ENCODE measurements around the gene ANAPC1.
"Not testable (repeated sequence)": the region's sequence is repeated elsewhere in the genome, so short reads cannot be mapped to it uniquely, and the experiment has no call there.

ANAPC1 gene

GRCh38 chr2:111735420-111735819 is 148.6 kb downstream of the ANAPC1 start:
- H3K4ac ChIP-seq (ENCODE audit: low read depth in 1 of 2, low read length in 2 of 2); H4K91ac ChIP-seq (ENCODE audit: low read length); H4K8ac ChIP-seq (ENCODE audit: low read length); H3K79me1 ChIP-seq (replicated peaks; ENCODE audit: low read length, poor library complexity, severe bottlenecking); H2BK12ac ChIP-seq (ENCODE audit: low read length in 2 of 2); H3K27me3 ChIP-seq (ENCODE audit: control insufficient read depth in 1 of 2, insufficient read depth in 1 of 2, low read length in 2 of 2); H3K27ac ChIP-seq (ENCODE audit: low read length, poor library complexity, severe bottlenecking); H3K36me3 ChIP-seq (ENCODE audit: control insufficient read depth in 1 of 2, insufficient read depth in 2 of 2, low read depth in 1 of 2, low read length in 2 of 2); H3K14ac ChIP-seq (ENCODE audit: low read length in 2 of 2); H2BK120ac ChIP-seq (ENCODE audit: low read depth, low read length); H2BK15ac ChIP-seq (ENCODE audit: low read depth, poor library complexity, severe bottlenecking); H3K4me2 ChIP-seq (ENCODE audit: low read length, poor library complexity, severe bottlenecking); H2BK5ac ChIP-seq (ENCODE audit: low read depth, low read length, poor library complexity, severe bottlenecking); H2AK5ac ChIP-seq (ENCODE audit: low read length, severe bottlenecking); H3K4me1 ChIP-seq (ENCODE audit: control insufficient read depth, insufficient read depth, low read depth, low read length); H3K23ac ChIP-seq (ENCODE audit: low read length in 2 of 2); H3K4me3 ChIP-seq (ENCODE audit: insufficient read depth in 1 of 2, low read depth in 1 of 2, low read length in 2 of 2); DNase-seq; H2AFZ ChIP-seq (ENCODE audit: low read depth, low read length); H3K9me3 ChIP-seq (ENCODE audit: control insufficient read depth, low read length); H3K18ac ChIP-seq (ENCODE audit: low read depth in 1 of 2, low read length in 2 of 2): not testable (repeated sequence)
- WGBS: no CpG with 5 or more reads among the region's 6 CpGs
- peak overlapping the region; percentile 26 for H3K9ac ChIP-seq (ENCODE audit: low read length)

- not testable (repeated sequence) for H3K18ac ChIP-seq (ENCODE audit: low read depth in 1 of 2, low read length in 2 of 2); H3K4me1 ChIP-seq (ENCODE audit: control insufficient read depth, insufficient read depth, low read depth, low read length); H3K79me1 ChIP-seq (replicated peaks; ENCODE audit: low read length, poor library complexity, severe bottlenecking); H3K36me3 ChIP-seq (ENCODE audit: control insufficient read depth in 1 of 2, insufficient read depth in 2 of 2, low read depth in 1 of 2, low read length in 2 of 2); H3K9ac ChIP-seq (ENCODE audit: low read length); DNase-seq; H2BK5ac ChIP-seq (ENCODE audit: low read depth, low read length, poor library complexity, severe bottlenecking); H2AFZ ChIP-seq (ENCODE audit: low read depth, low read length); H3K4me2 ChIP-seq (ENCODE audit: low read length, poor library complexity, severe bottlenecking); H2AK5ac ChIP-seq (ENCODE audit: low read length, severe bottlenecking); H2BK12ac ChIP-seq (ENCODE audit: low read length in 2 of 2); H4K8ac ChIP-seq (ENCODE audit: low read length); H3K4ac ChIP-seq (ENCODE audit: low read depth in 1 of 2, low read length in 2 of 2); H4K91ac ChIP-seq (ENCODE audit: low read length); H3K27me3 ChIP-seq (ENCODE audit: control insufficient read depth in 1 of 2, insufficient read depth in 1 of 2, low read length in 2 of 2); H2BK15ac ChIP-seq (ENCODE audit: low read depth, poor library complexity, severe bottlenecking); H3K14ac ChIP-seq (ENCODE audit: low read length in 2 of 2); H3K4me3 ChIP-seq (ENCODE audit: insufficient read depth in 1 of 2, low read depth in 1 of 2, low read length in 2 of 2); H3K27ac ChIP-seq (ENCODE audit: low read length, poor library complexity, severe bottlenecking); H2BK120ac ChIP-seq (ENCODE audit: low read depth, low read length); H3K9me3 ChIP-seq (ENCODE audit: control insufficient read depth, low read length); H3K23ac ChIP-seq (ENCODE audit: low read length in 2 of 2)
- no CpG with 5 or more reads among the region's 9 CpGs for WGBS
Measured at GRCh38 chr2:111729812-111730458, 154.1 kb downstream of the ANAPC1 start.

GRCh38 chr2:111727611-111728110 is 156.3 kb downstream of the ANAPC1 start:
- not testable (repeated sequence) for H3K9ac ChIP-seq (ENCODE audit: low read length); H2AFZ ChIP-seq (ENCODE audit: low read depth, low read length); H3K4me1 ChIP-seq (ENCODE audit: control insufficient read depth, insufficient read depth, low read depth, low read length); DNase-seq; H2BK120ac ChIP-seq (ENCODE audit: low read depth, low read length); H4K8ac ChIP-seq (ENCODE audit: low read length); H3K9me3 ChIP-seq (ENCODE audit: control insufficient read depth, low read length); H3K27ac ChIP-seq (ENCODE audit: low read length, poor library complexity, severe bottlenecking); H3K23ac ChIP-seq (ENCODE audit: low read length in 2 of 2); H3K4me2 ChIP-seq (ENCODE audit: low read length, poor library complexity, severe bottlenecking); H3K4ac ChIP-seq (ENCODE audit: low read depth in 1 of 2, low read length in 2 of 2); H3K27me3 ChIP-seq (ENCODE audit: control insufficient read depth in 1 of 2, insufficient read depth in 1 of 2, low read length in 2 of 2); H4K91ac ChIP-seq (ENCODE audit: low read length); H3K79me1 ChIP-seq (replicated peaks; ENCODE audit: low read length, poor library complexity, severe bottlenecking); H2BK5ac ChIP-seq (ENCODE audit: low read depth, low read length, poor library complexity, severe bottlenecking); H2BK15ac ChIP-seq (ENCODE audit: low read depth, poor library complexity, severe bottlenecking); H2AK5ac ChIP-seq (ENCODE audit: low read length, severe bottlenecking); H3K4me3 ChIP-seq (ENCODE audit: insufficient read depth in 1 of 2, low read depth in 1 of 2, low read length in 2 of 2); H3K18ac ChIP-seq (ENCODE audit: low read depth in 1 of 2, low read length in 2 of 2); H3K36me3 ChIP-seq (ENCODE audit: control insufficient read depth in 1 of 2, insufficient read depth in 2 of 2, low read depth in 1 of 2, low read length in 2 of 2); H3K14ac ChIP-seq (ENCODE audit: low read length in 2 of 2); H2BK12ac ChIP-seq (ENCODE audit: low read length in 2 of 2)
- 14% methylated on average over 3 of the region's 16 CpGs for WGBS

- H3K4ac ChIP-seq (ENCODE audit: low read depth in 1 of 2, low read length in 2 of 2); H3K23ac ChIP-seq (ENCODE audit: low read length in 2 of 2); H3K18ac ChIP-seq (ENCODE audit: low read depth in 1 of 2, low read length in 2 of 2); H3K79me1 ChIP-seq (replicated peaks; ENCODE audit: low read length, poor library complexity, severe bottlenecking); DNase-seq; H4K8ac ChIP-seq (ENCODE audit: low read length); H3K4me3 ChIP-seq (ENCODE audit: insufficient read depth in 1 of 2, low read depth in 1 of 2, low read length in 2 of 2); H3K9ac ChIP-seq (ENCODE audit: low read length); H3K36me3 ChIP-seq (ENCODE audit: control insufficient read depth in 1 of 2, insufficient read depth in 2 of 2, low read depth in 1 of 2, low read length in 2 of 2); H2BK12ac ChIP-seq (ENCODE audit: low read length in 2 of 2); H3K27ac ChIP-seq (ENCODE audit: low read length, poor library complexity, severe bottlenecking); H3K4me2 ChIP-seq (ENCODE audit: low read length, poor library complexity, severe bottlenecking); H3K9me3 ChIP-seq (ENCODE audit: control insufficient read depth, low read length); H2AK5ac ChIP-seq (ENCODE audit: low read length, severe bottlenecking); H2BK15ac ChIP-seq (ENCODE audit: low read depth, poor library complexity, severe bottlenecking); H3K14ac ChIP-seq (ENCODE audit: low read length in 2 of 2); H2AFZ ChIP-seq (ENCODE audit: low read depth, low read length); H3K27me3 ChIP-seq (ENCODE audit: control insufficient read depth in 1 of 2, insufficient read depth in 1 of 2, low read length in 2 of 2); H2BK120ac ChIP-seq (ENCODE audit: low read depth, low read length); H3K4me1 ChIP-seq (ENCODE audit: control insufficient read depth, insufficient read depth, low read depth, low read length); H2BK5ac ChIP-seq (ENCODE audit: low read depth, low read length, poor library complexity, severe bottlenecking); H4K91ac ChIP-seq (ENCODE audit: low read length): not testable (repeated sequence)
- WGBS: no CpG with 5 or more reads among the region's 6 CpGs
Measured at GRCh38 chr2:111725742-111726141, 158.3 kb downstream of the ANAPC1 start.

All from mesenchymal stem cell (in vitro differentiated cells and primary cell).